Cardiac fibroblast (primary cell): ENCODE data around the gene HS3ST3A1.

ENCODE experiments used
- DNase-seq, 2 donors: peaks; one replicate each; pipeline versions ENCODE4 v3.0.0 to v3.0.0-alpha.2; 2010; ENCODE audit warnings: low read depth in 2 of 2
- H3K4me3 ChIP-seq, 2 donors: replicated peaks in 1 of 2; 1 replicate in 1 of 2; 2 replicates in 1 of 2; pipeline ENCODE4 v1.5.1; 2011; ENCODE audit warnings: low read depth in 2 of 2, low read length in 2 of 2, mild to moderate bottlenecking in 2 of 2, moderate library complexity in 1 of 2
- CTCF ChIP-seq: IDR thresholded peaks from one replicate; pipeline ENCODE4 v1.5.1; 2011; ENCODE audit warnings: low read depth, mild to moderate bottlenecking, low read length, inconsistent platforms

HS3ST3A1 gene

GRCh38 chr17:13642188-13642587 is 40.5 kb upstream of the HS3ST3A1 start:
- DNase-seq = peak in 1 of 2 donors; percentile 6
- no peak overlapping the region for H3K4me3 ChIP-seq
- TF ChIP-seq CTCF = no peak

- H3K4me3 ChIP-seq = no peak overlapping the region
- TF ChIP-seq CTCF = no peak
- DNase-seq = no peak
Observed at GRCh38 chr17:13640551-13640950, 38.8 kb upstream of the HS3ST3A1 start.

GRCh38 chr17:13638855-13639458 is 37.2 kb upstream of the HS3ST3A1 start:
- H3K4me3 ChIP-seq = no peak overlapping the region
- DNase-seq = peak; percentile 28
- TF ChIP-seq CTCF = no peak

GRCh38 chr17:13636951-13637350 is 35.2 kb upstream of the HS3ST3A1 start:
- TF ChIP-seq CTCF = no peak
- no peak overlapping the region for H3K4me3 ChIP-seq
- DNase-seq = no peak

GRCh38 chr17:13635951-13636350 is 34.2 kb upstream of the HS3ST3A1 start:
- H3K4me3 ChIP-seq = no peak overlapping the region
- no peak for TF ChIP-seq CTCF
- peak; percentile 35 to 39 for DNase-seq

- DNase-seq = peak in 1 of 2 donors; percentile 23
- no peak for TF ChIP-seq CTCF
- H3K4me3 ChIP-seq = no peak overlapping the region
Observed at GRCh38 chr17:13634021-13634420, 32.3 kb upstream of the HS3ST3A1 start.

GRCh38 chr17:13631529-13631928 is 29.8 kb upstream of the HS3ST3A1 start:
- no peak for TF ChIP-seq CTCF
- H3K4me3 ChIP-seq = no peak overlapping the region
- DNase-seq = peak in 1 of 2 donors; percentile 9
